GOT3 (cell line): ENCODE results near the gene KRT40.

Source experiments
- DNase-seq: peaks from one replicate; lab custom pipeline; 2025; ENCODE audit warnings: mixed read lengths; lab: John Stamatoyannopoulos, UW

Gene KRT40

DNA sequence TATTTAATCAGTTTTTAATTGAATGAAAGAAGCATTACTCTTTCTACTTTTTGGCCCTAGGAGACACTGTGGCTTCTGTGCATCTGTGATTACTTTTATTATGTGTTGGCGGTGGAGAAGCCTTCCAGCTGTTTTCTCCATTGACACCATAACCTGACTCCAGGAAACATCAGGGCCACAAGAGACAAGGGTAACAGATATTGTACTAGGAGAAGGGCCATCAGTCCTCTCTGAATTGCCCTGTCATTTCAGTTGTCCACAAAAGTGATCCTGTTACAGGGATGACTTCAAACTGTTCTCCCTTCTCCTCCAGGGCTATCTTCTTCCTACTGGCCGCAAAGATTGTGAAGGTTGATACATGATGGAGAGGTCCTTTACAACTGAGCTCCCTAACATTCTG is 32.0 kb downstream of the KRT40 start:
- no peak for DNase-seq

DNA sequence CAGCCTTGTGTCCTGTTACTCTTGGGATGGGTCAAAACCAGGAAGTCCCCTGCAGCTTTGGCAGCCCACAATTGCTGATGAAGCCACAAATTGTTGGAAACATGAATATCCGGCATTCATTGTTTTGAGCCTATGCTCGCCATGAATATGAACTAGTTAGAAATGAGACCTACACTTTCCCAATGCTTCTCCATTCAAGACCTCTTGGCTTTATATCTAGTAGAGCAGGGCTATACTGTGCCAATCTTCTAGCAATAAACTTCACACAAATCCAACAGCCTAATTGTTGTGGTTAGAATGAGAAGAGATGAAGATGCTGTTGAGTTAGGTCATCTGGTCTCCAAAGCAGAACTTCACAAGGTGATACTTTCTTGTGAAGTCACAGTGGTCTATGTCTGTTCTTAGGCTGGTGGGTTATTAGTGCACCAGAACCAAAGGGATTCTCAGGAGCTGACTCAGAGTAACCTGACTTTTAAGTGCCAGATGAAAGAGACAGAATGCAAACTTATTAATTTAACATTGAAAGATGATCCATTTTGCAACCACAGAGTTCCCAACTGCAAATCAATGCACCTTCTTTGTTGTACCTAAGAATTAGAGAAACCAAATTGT is 33.0 kb downstream of the KRT40 start:
- DNase-seq: no peak

DNA sequence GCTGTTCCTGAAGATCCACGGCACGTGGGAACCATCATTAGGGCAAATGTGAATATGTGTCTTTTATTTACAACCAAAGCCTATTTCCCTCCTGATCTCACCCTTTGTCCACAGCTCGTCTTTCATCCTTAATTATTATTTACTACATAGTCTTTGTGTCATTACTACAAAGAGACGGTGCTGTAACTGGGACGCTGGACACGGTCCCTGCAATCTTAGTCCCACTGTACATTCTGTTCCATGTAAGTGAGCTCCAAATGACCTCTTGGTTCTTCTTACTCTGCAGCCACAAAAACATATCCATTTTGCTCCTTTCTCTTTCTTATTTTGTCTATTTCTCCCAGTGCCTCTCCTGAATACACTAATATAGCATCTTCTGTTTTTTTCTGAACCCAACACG is 34.0 kb downstream of the KRT40 start:
- no peak for DNase-seq

DNA sequence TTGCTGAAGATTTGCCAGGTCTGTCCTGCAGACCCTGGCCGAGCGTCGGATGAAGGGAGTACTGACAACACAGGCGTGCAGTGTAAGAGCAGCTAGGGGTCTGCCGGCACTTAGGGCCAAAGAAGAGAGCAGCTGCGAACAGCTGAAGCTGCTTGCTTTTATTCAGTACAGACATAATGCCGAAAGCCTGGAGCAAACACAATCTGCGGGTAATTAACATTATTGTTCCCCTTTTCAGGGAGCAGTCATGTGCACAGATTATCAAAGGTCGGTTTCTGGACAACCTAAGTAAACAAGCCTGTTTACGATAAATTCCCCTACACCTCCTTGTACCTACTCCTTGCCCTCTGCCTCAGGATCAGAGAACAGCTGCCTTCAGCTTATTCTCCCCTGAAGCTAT is 34.7 kb downstream of the KRT40 start:
- DNase-seq: no peak

DNA sequence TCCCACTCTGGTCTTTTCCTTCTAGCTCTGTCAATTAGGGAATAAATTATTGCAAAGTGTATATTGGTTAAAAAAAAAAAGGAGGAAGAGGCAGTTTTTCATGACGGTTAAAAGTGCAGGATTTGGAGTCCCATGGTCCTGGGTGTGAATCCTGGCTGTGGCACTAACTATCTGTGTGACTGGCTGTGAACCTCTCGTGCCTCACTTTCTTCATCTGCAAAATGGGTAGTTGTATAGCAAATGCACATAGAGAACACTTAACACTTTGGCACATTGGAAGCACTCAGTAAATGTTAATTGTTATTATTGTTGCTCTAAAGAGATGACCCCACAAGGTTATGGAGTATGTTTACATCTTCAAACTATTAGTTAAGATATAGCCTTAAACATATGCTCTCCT is 36.2 kb downstream of the KRT40 start:
- no peak for DNase-seq

DNA sequence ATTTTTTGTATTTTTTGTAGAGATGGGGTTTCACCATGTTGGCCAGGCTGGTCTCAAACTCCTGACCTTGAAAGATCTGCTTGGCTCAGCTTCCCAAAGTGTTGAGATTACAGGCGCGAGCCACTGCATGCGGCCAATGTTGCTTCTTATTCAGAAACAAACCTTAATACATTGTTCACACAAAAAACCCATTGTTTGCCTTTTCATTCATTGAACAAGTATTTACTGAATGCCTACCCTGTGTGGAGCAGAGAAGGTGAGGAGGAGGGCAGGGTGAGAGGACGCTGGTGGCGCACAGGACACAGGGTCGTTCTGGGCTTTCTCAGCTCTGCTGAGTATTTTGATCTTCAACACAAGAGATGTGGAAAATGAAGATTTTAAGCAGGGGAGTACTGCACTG is 38.7 kb downstream of the KRT40 start:
- no peak for DNase-seq

DNA sequence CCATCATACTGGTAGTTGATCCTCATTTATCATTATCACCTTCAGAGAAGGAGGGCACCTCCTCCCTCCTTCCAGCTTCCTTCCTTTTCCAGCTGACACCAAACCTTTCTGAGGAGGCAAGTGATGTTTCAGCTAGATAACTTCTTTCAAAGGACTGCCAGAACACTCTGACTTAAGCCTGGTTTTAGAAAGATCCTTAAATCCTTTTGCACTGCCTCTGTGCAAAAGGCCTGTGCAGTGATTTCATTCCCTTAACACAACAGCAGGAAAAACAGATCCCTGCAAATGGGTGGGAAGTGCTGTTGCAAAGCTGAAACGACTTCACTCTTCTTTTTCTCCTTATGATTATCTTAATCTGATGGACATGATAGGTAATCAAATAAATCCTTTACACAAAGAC is 39.6 kb downstream of the KRT40 start:
- DNase-seq: no peak

DNA sequence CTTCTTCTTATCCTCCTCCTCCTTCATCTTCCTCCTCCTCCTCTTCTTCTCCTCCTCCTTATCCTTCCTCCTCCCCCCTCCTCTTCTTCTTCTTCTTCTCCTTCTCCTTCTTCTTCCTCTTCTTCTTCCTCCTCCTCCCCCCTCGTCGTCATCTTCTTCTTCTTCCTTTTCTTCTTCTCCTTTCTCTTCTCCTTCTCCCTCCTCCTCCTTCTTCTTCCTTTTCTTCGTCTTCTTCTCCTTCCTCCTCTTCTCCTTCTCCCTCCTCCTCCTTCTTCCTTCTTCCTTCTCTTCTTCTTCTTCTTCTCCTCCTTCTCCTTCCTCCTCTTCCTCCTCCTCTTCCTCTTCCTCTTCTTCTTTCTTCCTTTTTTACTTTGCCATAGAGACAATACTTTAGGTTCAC is 41.6 kb downstream of the KRT40 start:
- DNase-seq: no peak

DNA sequence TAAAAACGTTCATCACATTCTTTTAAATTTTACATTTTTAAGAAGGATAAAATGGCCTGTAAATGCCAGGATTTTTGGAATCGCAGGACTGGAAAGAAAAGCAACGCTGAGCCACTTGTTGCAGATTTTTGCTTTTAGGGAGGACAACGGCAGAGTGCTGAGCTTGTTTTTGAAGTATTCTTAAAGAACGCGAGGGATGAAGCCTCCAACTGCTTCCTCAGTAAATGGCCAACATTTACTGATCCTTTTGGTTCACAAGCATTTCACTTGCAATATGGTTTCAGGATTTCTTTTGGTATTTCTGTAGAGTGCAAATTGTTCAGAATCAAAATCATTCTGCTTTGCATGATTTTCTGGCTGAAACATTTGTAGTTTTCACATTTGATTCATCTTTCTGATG is 43.9 kb downstream of the KRT40 start:
- no peak for DNase-seq

DNA sequence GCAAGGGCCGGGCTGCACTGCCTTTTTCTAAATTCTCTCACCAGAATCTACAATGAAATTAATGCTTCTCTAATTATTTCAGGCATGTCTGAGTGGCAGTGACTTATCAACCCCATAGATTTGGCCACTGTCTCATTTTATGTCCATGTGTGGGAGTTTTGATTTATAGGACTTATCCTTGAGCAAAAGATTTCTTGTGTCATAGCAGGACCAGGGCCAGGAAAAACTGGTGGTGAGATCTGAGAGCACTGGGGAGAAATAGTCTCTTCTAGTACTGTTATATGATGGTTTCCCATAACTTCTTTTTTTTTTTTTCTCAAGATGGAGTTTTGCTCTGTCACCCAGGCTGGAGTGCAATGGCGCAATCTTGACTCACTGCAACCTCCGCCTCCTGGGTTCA is 45.1 kb downstream of the KRT40 start:
- DNase-seq: no peak

DNA sequence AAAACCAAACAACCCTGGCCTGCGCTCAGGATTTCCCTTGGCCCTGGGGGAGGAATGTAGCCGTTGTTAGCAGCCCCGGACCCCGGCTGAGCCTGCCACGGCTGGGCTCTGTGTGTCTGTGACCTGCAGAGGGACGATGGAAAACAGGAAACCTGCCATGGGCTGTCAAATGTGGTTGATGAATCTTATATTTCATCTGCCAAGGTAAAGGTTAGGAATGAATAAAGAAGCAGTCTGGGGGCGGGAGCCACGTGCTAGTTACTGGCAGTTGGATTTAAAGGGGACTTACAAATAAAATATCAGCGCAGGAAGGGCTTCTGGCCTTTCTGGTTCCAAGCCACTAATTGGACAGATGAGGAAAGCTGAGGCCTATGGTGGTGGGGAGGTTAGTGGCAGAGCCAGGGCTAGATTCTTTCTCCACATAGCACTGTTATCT is 46.7 kb downstream of the KRT40 start, which contains the start of gene KRT23:
KRT23 (minus strand) TSS at position 263 of the 436 bp plus-strand sequence. CDS start 1,043 bp downstream, outside the sequence.
- no peak for DNase-seq

DNA sequence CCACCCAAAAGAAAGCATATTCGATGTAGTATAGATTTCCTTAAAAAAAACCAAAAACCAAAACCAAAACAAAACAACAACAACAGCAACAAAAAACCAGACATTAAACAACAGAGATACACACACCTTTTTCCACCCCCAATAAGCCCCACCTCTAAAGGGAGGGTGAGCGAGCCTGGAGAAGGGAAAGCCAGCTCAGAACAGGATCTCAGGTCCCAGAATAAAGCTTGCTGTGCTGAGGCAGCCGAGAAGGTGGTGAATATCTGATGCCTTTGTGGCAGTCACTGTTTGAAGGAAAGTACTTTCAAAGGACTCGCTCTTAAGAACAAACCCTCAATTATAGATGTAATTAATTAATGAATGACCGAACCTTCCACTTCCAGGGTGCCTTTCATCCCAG is 47.1 kb downstream of the KRT40 start:
- no peak for DNase-seq

DNA sequence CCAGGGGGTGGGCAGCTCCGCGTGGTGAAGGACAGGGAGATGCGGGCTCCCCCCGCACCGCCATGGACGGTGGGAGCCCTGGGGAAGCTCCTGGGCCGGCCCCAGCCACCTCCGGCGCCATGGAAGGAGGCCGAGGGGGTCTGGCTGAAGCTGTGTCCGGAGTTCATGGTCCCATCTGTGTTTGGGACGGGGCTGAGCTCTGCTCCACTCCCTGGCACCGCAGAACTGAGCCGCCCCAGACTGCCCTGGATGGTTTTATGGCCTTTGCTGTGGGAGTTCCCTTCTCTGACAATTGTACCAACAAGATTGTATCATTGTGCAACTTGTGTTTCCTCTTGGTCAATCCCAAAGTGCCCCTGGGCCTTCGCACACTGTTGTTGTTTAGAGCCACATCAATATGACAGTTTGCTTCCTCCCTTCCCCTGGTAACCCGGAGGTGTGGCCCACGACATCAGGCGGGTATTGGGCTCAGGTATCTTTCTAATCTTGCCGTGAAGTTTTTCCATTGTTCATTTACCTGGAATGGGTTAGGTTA is 47.6 kb downstream of the KRT40 start:
- no peak for DNase-seq

DNA sequence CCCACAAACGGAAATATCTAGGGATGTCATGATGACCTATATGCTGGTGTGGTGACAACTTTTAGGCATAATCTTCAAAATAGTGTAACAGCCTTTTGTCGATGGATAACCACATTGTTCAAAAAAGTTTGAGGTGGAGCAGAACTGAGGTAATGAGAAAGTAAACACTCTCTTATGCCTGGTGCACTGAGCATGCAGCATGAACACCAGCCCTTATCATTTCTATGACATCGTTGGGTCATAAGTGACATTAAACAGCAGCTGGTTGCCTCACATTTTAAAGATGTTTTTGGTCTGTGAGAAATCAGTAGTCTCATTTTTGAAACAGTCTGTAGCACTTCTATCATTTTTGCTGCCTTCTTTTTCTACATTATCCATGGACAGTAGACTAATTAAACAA is 48.5 kb downstream of the KRT40 start:
- no peak for DNase-seq

DNA sequence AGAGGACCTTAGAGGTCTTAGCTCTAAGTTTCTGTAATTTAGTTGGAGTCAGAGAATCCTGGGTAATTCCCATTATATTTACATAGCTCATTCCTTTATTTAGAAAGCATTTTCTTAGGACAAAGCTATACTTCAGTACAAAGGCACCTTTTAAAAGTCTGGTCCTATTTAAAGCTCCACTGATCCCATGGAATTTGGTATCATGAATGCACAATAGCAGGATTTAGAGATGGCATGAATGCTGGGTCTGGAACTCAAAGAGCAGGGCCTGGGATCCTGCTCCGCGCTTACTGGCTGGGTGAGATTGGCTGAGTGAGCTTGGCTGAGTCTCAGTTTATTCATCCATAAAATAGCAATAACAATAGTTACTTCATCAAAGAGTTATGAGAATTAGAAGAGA is 51.5 kb downstream of the KRT40 start:
- DNase-seq: no peak

DNA sequence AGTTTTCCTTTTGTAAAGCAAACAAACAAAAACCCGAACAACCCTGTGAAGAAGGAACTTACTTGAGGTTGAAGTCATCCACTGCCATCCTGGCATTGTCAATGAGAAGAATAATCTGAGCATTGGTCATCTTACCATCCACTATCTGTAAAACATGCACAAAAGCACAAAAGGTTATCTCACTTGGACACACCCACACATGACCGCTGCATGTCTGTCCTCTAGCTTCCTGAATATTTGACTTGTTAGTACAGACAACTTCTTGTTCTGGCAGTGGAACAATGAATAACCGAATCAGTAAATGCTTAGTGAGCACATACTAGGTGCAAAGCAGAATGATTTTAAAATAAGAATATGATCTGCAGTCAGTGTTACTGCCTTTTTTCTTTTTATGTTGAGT is 52.8 kb downstream of the KRT40 start:
- DNase-seq: no peak
